Measurements from ENCODE around the gene HNRNPA1.

HNRNPA1 gene

GRCh38 chr12:54331461-54331860 is 50.9 kb downstream of the HNRNPA1 start:
- no peak for DNase-seq (ENCODE audit: low read depth in 1 of 2, low spot score in 1 of 2)
- H3K4me3 ChIP-seq (replicated peaks; ENCODE audit: insufficient read depth, low read length): no peak overlapping the region
- no peak for TF ChIP-seq SPI1 (IDR thresholded peaks at IDR 0.05; ENCODE audit: borderline replicate concordance, low read depth)
- no peak for TF ChIP-seq REST (IDR thresholded peaks at IDR 0.05; ENCODE audit: insufficient replicate concordance, low read depth)
- TF ChIP-seq, protein P1, sequence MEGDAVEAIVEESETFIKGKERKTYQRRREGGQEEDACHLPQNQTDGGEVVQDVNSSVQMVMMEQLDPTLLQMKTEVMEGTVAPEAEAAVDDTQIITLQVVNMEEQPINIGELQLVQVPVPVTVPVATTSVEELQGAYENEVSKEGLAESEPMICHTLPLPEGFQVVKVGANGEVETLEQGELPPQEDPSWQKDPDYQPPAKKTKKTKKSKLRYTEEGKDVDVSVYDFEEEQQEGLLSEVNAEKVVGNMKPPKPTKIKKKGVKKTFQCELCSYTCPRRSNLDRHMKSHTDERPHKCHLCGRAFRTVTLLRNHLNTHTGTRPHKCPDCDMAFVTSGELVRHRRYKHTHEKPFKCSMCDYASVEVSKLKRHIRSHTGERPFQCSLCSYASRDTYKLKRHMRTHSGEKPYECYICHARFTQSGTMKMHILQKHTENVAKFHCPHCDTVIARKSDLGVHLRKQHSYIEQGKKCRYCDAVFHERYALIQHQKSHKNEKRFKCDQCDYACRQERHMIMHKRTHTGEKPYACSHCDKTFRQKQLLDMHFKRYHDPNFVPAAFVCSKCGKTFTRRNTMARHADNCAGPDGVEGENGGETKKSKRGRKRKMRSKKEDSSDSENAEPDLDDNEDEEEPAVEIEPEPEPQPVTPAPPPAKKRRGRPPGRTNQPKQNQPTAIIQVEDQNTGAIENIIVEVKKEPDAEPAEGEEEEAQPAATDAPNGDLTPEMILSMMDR (IDR thresholded peaks at IDR 0.05; ENCODE audit: insufficient read depth, low read length): no peak
- no peak for TF ChIP-seq GABPA (IDR thresholded peaks at IDR 0.05; ENCODE audit: low read depth)
- TF ChIP-seq POLR2AphosphoS5 (IDR thresholded peaks at IDR 0.05; ENCODE audit: low read depth): no peak
- no peaks in the 10 kb centered on the region for H3K27me3 ChIP-seq (ENCODE audit: insufficient read depth, poor library complexity, severe bottlenecking)
- H3K27ac ChIP-seq (replicated peaks): no peak overlapping the region

GRCh38 chr12:54333420-54334034 is 53.0 kb downstream of the HNRNPA1 start:
- Histone ChIP-seq H3K27me3 (ENCODE audit: insufficient read depth, poor library complexity, severe bottlenecking) (no peaks in the 10 kb centered on the region), H3K4me3 (replicated peaks; ENCODE audit: insufficient read depth, low read length) (no peak overlapping the region), H3K27ac (replicated peaks) (no peak overlapping the region)
- no peak for TF ChIP-seq GABPA (IDR thresholded peaks at IDR 0.05; ENCODE audit: low read depth)
- TF ChIP-seq, protein P1 (IDR thresholded peaks at IDR 0.05; ENCODE audit: insufficient read depth, low read length): no peak
- TF ChIP-seq REST (IDR thresholded peaks at IDR 0.05; ENCODE audit: insufficient replicate concordance, low read depth): no peak
- no peak for TF ChIP-seq POLR2AphosphoS5 (IDR thresholded peaks at IDR 0.05; ENCODE audit: low read depth)
- no peak for TF ChIP-seq SPI1 (IDR thresholded peaks at IDR 0.05; ENCODE audit: borderline replicate concordance, low read depth)
- no peak for DNase-seq (ENCODE audit: low read depth in 1 of 2, low spot score in 1 of 2)

Data from HL-60 (cell line).